ENCODE data around the gene ARID1B. TPM values are rescaled to one million over a fixed set of nuclear protein-coding genes. Genes with fewer than 3 reads are reported as not detected.

Gene ARID1B
- total RNA-seq, 1 donor from 2014 or later: 97.2 TPM

GRCh38 chr6:157095084-157095483, 317.9 kb downstream of the ARID1B start:
- no peak overlapping the region for H3K4me3 Mint-ChIP-seq
- no peak overlapping the region for H3K27ac Mint-ChIP-seq
- no peaks in the 10 kb centered on the region for H3K9me3 Mint-ChIP-seq
- no peaks in the 10 kb centered on the region for H3K27me3 Mint-ChIP-seq
- peaks cover 23% of the 10 kb centered on the region for H3K4me1 Mint-ChIP-seq (ENCODE audit: unreplicated experiment)
- no peak for TF ChIP-seq CTCF (conservative IDR thresholded peaks at IDR 0.05)
- H3K36me3 Mint-ChIP-seq: peaks cover 7% of the 10 kb centered on the region
- no peak for DNase-seq (ENCODE audit: extremely low spot score, unreplicated experiment)

DNA sequence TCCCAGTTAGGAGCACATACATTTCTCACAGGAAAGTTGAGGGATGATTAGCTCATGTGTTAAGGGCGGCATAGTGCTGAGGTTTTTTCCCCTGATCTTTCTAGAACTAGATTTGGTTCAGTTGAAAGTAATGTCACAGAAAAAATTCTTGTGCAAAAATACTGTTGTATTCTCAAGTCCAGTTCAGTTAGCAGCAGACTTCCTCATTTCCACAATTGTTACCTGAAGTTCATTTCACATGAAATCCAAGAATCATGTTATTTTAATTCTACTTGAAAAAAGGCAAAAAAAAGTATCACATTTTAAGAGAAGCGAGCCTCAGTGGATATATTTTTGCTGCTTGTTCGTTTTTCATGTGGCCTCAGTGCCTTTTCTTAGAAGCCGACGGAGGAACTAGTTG, 318.4 kb downstream of the ARID1B start:
- Mint-ChIP-seq H3K4me3 (no peak overlapping the region), H3K27ac (no peak overlapping the region), H3K9me3 (no peaks in the 10 kb centered on the region), H3K4me1 (ENCODE audit: unreplicated experiment) (peaks cover 23% of the 10 kb centered on the region), H3K36me3 (peaks cover 8% of the 10 kb centered on the region), H3K27me3 (no peaks in the 10 kb centered on the region)
- TF ChIP-seq CTCF (conservative IDR thresholded peaks at IDR 0.05): no peak
- DNase-seq (ENCODE audit: extremely low spot score, unreplicated experiment): no peak

DNA sequence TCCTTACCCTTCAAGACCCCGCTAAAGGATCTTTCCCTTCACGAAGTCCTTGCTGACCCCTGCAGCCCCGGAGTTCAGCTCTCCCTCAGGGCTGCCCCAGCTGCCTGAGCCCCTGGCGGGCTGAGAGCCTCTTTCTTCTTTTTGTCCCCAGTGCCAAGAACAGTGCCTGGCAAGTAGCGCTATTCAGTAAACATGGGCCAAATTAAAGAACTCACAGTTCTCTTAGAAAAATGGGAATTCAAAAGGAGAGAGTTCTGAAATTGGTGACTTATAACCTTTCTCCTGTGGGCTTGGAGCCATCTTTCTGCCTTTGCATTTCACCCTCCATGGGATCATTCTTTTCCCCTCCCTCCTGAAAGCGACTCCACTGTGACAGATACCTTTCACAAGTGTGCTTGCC, 318.9 kb downstream of the ARID1B start:
- Mint-ChIP-seq H3K9me3 (no peaks in the 10 kb centered on the region), H3K27me3 (no peaks in the 10 kb centered on the region), H3K4me1 (ENCODE audit: unreplicated experiment) (peaks cover 23% of the 10 kb centered on the region), H3K36me3 (peaks cover 13% of the 10 kb centered on the region), H3K4me3 (no peak overlapping the region), H3K27ac (peak overlapping the region; percentile 36)
- no peak for DNase-seq (ENCODE audit: extremely low spot score, unreplicated experiment)
- no peak for TF ChIP-seq CTCF (conservative IDR thresholded peaks at IDR 0.05)

DNA sequence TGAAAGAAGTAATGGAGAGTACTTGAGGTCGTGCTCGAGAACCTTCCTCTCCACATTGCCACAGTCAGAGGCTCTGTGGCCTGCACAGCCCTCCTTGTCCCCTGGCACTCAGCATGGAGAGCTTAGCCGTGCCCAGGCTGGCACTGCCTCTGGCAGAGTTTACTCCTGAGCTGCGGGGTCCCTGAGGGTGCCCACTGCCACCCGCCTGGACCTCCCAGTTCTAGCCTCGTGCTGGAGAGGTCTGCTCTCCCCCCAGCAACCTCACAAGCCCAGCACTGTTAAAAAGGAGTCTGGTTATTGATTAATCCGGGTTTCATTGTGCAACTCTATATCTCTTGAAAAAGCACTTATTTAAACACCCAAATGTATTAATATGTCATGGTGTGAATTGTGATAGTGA, 319.3 kb downstream of the ARID1B start:
- Mint-ChIP-seq H3K9me3 (no peaks in the 10 kb centered on the region), H3K4me1 (ENCODE audit: unreplicated experiment) (peaks cover 23% of the 10 kb centered on the region), H3K27me3 (no peaks in the 10 kb centered on the region), H3K27ac (peak overlapping the region; percentile 36), H3K4me3 (no peak overlapping the region), H3K36me3 (peaks cover 16% of the 10 kb centered on the region)
- no peak for DNase-seq (ENCODE audit: extremely low spot score, unreplicated experiment)
- no peak for TF ChIP-seq CTCF (conservative IDR thresholded peaks at IDR 0.05)

DNA sequence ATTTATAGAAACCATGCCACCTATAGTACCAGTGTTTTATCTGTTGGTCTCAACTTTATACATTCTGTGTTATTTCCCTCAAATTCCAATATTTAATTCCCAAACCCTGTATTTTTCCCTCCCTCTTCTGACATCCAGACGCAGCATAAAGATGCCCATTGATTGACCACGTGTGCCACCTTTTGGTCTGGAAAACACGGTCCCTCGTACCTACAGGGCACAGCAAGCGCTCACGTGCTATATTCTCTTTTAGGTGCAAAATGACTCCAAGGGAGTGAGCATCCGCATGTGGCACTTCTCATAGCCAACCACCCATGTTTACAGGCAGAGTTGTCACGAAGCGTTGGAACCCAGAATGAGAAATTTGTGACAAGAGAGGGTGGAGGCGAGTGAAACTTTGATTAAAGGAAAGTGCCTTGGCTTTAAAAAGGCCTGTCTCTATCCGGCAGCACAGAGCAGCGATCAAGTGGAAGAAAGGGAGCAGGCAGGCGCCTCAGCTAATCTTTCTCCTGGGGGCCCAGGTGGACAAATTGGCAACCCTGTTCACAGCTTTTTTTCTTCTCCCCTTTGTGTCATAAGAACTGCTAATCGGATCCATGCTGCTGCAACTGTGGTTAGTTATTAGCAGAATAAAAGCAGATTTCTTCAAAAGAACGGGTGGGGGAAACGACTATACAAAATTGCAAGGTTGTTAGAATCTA, 320.2 kb downstream of the ARID1B start:
- no peaks in the 10 kb centered on the region for H3K27me3 Mint-ChIP-seq
- H3K27ac Mint-ChIP-seq: peak overlapping the region; percentile 54
- TF ChIP-seq CTCF (conservative IDR thresholded peaks at IDR 0.05): no peak
- peak overlapping the region; percentile 22 for H3K4me3 Mint-ChIP-seq
- peaks cover 16% of the 10 kb centered on the region for H3K36me3 Mint-ChIP-seq
- DNase-seq (ENCODE audit: extremely low spot score, unreplicated experiment): no peak
- no peaks in the 10 kb centered on the region for H3K9me3 Mint-ChIP-seq
- H3K4me1 Mint-ChIP-seq (ENCODE audit: unreplicated experiment): peaks cover 18% of the 10 kb centered on the region
